A673 (cell line): ENCODE results near the gene SDHA. TPM values are rescaled to one million over a fixed set of nuclear protein-coding genes. Genes with fewer than 3 reads are reported as not detected.

Experiments
- BruUV-seq: library from RNA; stranded (reverse); fragments of 400-500 nt; replicated peaks from 2 replicates; lab custom pipeline; 2021; lab: Mats Ljungman, UMichigan
- CTCF ChIA-PET: fragments of 300-600 bp; sonication (Branson Sonifier 250); formaldehyde crosslinking; loops from one replicate; lab custom pipeline; 2022; ENCODE audit warnings: antibody characterized with exemption; lab: Charles Lee
- POLR2A ChIA-PET: fragments of 300-600 bp; sonication (Branson Sonifier 250); formaldehyde crosslinking; loops from one replicate; lab custom pipeline; 2022; ENCODE audit warnings: antibody characterized with exemption; ENCODE audit not compliant: low non-redundant PET; lab: Charles Lee
- DNase-seq: peaks from one replicate; pipeline ENCODE4 v3.0.0-alpha.2; 2015; ENCODE audit warnings: low spot score
- H3K27ac ChIP-seq: fragments of 200-600 bp; sonication (generic); 2 replicates; pipeline ENCODE4 v1.5.1; 2016; ENCODE audit warnings: mixed run types, low read depth, mild to moderate bottlenecking, mixed read lengths, antibody characterized with exemption, low read length; ENCODE audit not compliant: poor library complexity, severe bottlenecking
- H3K27me3 ChIP-seq: fragments of 200-600 bp; sonication (generic); replicated peaks from 2 replicates; pipeline ENCODE4 v1.6.1; 2017; ENCODE audit warnings: mixed run types, low read depth, mild to moderate bottlenecking, mixed read lengths, antibody characterized with exemption, low read length; ENCODE audit not compliant: insufficient read depth, poor library complexity
- H3K36me3 ChIP-seq: fragments of 200-600 bp; sonication (generic); 2 replicates; pipeline ENCODE4 v1.6.1; 2016; ENCODE audit warnings: mixed run types, mild to moderate bottlenecking, mixed read lengths, antibody characterized with exemption, low read length; ENCODE audit not compliant: insufficient read depth, poor library complexity, severe bottlenecking
- H3K4me1 ChIP-seq: fragments of 200-600 bp; sonication (generic); 2 replicates; pipeline ENCODE4 v1.6.1; 2017; ENCODE audit warnings: mixed run types, mild to moderate bottlenecking, mixed read lengths, antibody characterized with exemption, low read length; ENCODE audit not compliant: insufficient read depth, poor library complexity, severe bottlenecking
- H3K4me3 ChIP-seq: fragments of 200-600 bp; sonication (generic); 2 replicates; pipeline ENCODE4 v1.5.1; 2016; ENCODE audit warnings: low read depth, mixed run types, mild to moderate bottlenecking, mixed read lengths, low read length; ENCODE audit not compliant: poor library complexity, severe bottlenecking
- H3K9me3 ChIP-seq: fragments of 200-600 bp; sonication (generic); 2 replicates; pipeline ENCODE4 v1.6.1; 2016; ENCODE audit warnings: mixed run types, low read depth, mild to moderate bottlenecking, mixed read lengths, antibody characterized with exemption, low read length; ENCODE audit not compliant: poor library complexity, severe bottlenecking
- EZH2 ChIP-seq: fragments of 200-600 bp; sonication (generic); IDR thresholded peaks from 2 replicates; pipeline ENCODE4 v1.6.1; 2017; ENCODE audit warnings: borderline replicate concordance, low read depth, mild to moderate bottlenecking, mixed read lengths, antibody characterized with exemption, low read length; ENCODE audit not compliant: poor library complexity, severe bottlenecking
- intact Hi-C: fragments of 100-400 bp; cut with micrococcal nuclease; formaldehyde crosslinking; loops from one replicate; pipeline ENCODE4 v1.10.0; 2022; ENCODE audit not compliant: unreplicated experiment
- total RNA-seq: library from RNA; stranded (reverse); gene quantifications from 2 replicates; pipeline ENCODE4 v1.2.3, GENCODE V29; 2021
- TF ChIP-seq, protein P1 (sequence below): fragments of 300-800, 200-600 bp; sonication (generic); conservative IDR thresholded peaks from 2 replicates; pipeline ENCODE4 v1.5.1; 2017; ENCODE audit warnings: low read depth, mild to moderate bottlenecking, antibody characterized with exemption, low read length, moderate library complexity, mixed read lengths

SDHA gene
- total RNA-seq, 1 experiment from 2014 or later, result 132 TPM

DNA sequence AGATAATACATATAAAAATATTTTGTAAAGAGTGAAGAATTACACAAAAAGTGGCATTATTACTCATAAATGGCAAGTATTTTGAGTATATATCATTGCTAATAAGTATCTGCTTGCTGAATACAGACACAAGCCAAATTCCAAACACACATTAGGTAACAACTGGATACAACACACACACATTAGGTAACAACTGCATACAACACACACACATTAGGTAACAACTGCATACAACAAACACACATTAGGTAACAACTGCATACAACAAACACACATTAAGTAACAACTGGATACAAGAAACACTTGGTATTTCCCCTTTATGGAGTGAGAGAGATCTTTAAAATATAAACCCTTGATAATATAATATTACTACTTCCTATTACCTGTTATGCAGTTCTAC, 13.7 kb upstream of the SDHA start:
- ChIA-PET CTCF (no interaction called here), POLR2A (no interaction called here)
- no peaks in the 10 kb centered on the region for H3K9me3 ChIP-seq
- TF ChIP-seq, protein P1, sequence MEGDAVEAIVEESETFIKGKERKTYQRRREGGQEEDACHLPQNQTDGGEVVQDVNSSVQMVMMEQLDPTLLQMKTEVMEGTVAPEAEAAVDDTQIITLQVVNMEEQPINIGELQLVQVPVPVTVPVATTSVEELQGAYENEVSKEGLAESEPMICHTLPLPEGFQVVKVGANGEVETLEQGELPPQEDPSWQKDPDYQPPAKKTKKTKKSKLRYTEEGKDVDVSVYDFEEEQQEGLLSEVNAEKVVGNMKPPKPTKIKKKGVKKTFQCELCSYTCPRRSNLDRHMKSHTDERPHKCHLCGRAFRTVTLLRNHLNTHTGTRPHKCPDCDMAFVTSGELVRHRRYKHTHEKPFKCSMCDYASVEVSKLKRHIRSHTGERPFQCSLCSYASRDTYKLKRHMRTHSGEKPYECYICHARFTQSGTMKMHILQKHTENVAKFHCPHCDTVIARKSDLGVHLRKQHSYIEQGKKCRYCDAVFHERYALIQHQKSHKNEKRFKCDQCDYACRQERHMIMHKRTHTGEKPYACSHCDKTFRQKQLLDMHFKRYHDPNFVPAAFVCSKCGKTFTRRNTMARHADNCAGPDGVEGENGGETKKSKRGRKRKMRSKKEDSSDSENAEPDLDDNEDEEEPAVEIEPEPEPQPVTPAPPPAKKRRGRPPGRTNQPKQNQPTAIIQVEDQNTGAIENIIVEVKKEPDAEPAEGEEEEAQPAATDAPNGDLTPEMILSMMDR, result no peak
- TF ChIP-seq EZH2, result no peak
- H3K4me3 ChIP-seq, result no peak overlapping the region
- intact Hi-C loops, result no loop called here
- no peak overlapping the region for H3K27ac ChIP-seq
- BruUV-seq, result no TSS peak
- no peaks in the 10 kb centered on the region for H3K27me3 ChIP-seq
- peaks cover 19% of the 10 kb centered on the region for H3K36me3 ChIP-seq
- no peaks in the 10 kb centered on the region for H3K4me1 ChIP-seq
- no peak for DNase-seq

DNA sequence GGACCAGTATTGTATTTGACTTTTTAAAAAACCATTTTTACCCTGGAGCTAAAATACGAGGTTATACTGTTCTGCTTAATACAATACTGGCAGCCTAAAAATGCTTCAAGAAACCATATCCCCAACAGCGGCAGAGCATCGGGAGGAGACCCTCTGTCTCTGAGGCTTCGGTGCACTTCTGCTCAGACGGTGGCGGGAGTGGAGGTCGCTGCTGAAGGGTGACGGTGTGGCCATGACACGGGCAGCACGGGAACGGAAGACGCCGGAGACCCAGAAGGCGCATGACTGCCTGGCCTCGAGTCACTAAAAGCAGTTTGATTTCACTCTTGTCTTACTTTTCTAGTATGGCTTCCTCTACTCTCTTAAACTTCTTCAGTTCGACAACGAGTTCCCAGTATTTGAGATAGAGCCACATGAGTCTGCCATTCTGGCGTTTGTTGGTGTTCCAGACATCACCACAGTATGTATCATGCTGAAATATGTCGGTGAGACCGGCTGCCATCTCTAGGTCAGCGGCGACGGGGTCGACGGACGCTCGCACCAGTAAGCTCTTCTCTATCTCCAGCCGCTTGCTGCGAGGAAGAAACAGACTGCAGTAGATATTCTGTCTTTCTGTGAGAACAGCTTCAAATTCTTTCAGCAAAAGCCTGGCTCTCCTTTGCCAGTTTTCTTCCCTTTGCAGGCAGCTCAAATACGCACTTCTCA, 13.0 kb upstream of the SDHA start:
- Histone ChIP-seq H3K27me3 (no peaks in the 10 kb centered on the region), H3K36me3 (peaks cover 19% of the 10 kb centered on the region), H3K4me3 (no peak overlapping the region), H3K27ac (no peak overlapping the region), H3K9me3 (no peaks in the 10 kb centered on the region), H3K4me1 (no peaks in the 10 kb centered on the region)
- DNase-seq, result no peak
- ChIA-PET POLR2A (no interaction called here), CTCF (no interaction called here)
- BruUV-seq, result TSS peak; percentile 54
- intact Hi-C loops, result no loop called here
- TF ChIP-seq, protein P1, result no peak
- TF ChIP-seq EZH2, result no peak

DNA sequence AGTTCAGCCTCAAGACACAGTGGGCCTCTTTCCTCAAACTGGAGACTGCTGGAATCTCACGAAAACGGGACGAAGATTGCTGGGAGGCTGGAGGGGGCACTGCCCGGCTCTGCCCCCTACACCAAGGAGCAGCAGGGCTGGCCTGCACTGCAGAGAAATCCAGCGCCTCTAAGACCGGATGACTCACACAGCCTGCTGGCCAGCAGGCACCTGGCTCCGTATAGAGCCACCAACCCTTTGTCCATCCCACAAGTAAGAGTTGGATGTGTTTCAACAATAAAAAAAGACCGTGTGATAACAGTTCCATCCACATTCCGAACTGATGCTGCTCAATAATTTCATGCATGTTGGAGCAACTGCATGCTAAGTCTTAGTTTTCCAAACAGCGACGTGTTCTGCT, 11.7 kb upstream of the SDHA start:
- intact Hi-C loops, result no loop called here
- BruUV-seq, result no TSS peak
- no peak for TF ChIP-seq EZH2
- TF ChIP-seq, protein P1, result no peak
- ChIA-PET CTCF (no interaction called here), POLR2A (no interaction called here)
- H3K4me1 ChIP-seq, result no peaks in the 10 kb centered on the region
- H3K9me3 ChIP-seq, result no peaks in the 10 kb centered on the region
- no peak overlapping the region for H3K27ac ChIP-seq
- H3K27me3 ChIP-seq, result no peaks in the 10 kb centered on the region
- DNase-seq, result no peak
- H3K4me3 ChIP-seq, result no peak overlapping the region
- peaks cover 19% of the 10 kb centered on the region for H3K36me3 ChIP-seq
